ENCODE data around the gene VSIG1. TPM values are rescaled to one million over a fixed set of nuclear protein-coding genes. Genes with fewer than 3 reads are reported as not detected.

The VSIG1 gene
- total and polyA plus RNA-seq, 2 of the 8 experiments (the other 6 are each of a cell fraction or from before 2014, with no cell fraction given): 2.2 to 2.9 TPM

GRCh38 chrX:108001218-108001814 is 43.5 kb upstream of the VSIG1 start:
- H3K4ac ChIP-seq (replicated peaks; ENCODE audit: insufficient read length, low read depth, low read length): no peak overlapping the region
- H3K4me2 ChIP-seq (ENCODE audit: insufficient read depth in 1 of 2, low read depth in 2 of 2, low read length in 2 of 2): no peak overlapping the region
- H3K23me2 ChIP-seq (ENCODE audit: low read depth, low read length): no peaks in the 10 kb centered on the region
- H3K79me2 ChIP-seq (ENCODE audit: control insufficient read depth in 1 of 2, insufficient read depth in 2 of 2, low read length in 2 of 2): no peaks in the 10 kb centered on the region
- no peak overlapping the region for H4K91ac ChIP-seq (replicated peaks; ENCODE audit: insufficient read length, low read length)
- no peak overlapping the region for H2AFZ ChIP-seq (ENCODE audit: low read length)
- no peak for DNase-seq (ENCODE audit: low read depth in 1 of 2, low spot score in 2 of 2)
- H3K9me3 ChIP-seq (ENCODE audit: insufficient read depth in 2 of 2, low read depth in 1 of 2, low read length in 1 of 2): peaks cover 4 to 19% of the 10 kb centered on the region in 2 experiments; a peak in 3 of 4 replicates
- POLR2A ChIA-PET (ENCODE audit: partially characterized antibody): no interaction called here
- no peak overlapping the region for H3K23ac ChIP-seq (ENCODE audit: insufficient read length)
- no peak overlapping the region for H3K9ac ChIP-seq (replicated peaks in 1 of 4; ENCODE audit: extremely low read depth in 1 of 4, low read depth in 3 of 4, low read length in 3 of 4)
- FAIRE-seq: peak; percentile 50
- H2BK12ac ChIP-seq (ENCODE audit: low read depth, low read length): no peak overlapping the region
- H2BK5ac ChIP-seq (ENCODE audit: low read depth, low read length): no peak overlapping the region
- no peaks in the 10 kb centered on the region for H3K36me3 ChIP-seq (ENCODE audit: control insufficient read depth in 2 of 4, insufficient read depth in 4 of 4, low read length in 3 of 4)
- no peak overlapping the region for H2BK15ac ChIP-seq (ENCODE audit: low read length)
- H3K56ac ChIP-seq (replicated peaks; ENCODE audit: insufficient read length, low read depth, low read length): no peak overlapping the region
- no peak overlapping the region for H3K14ac ChIP-seq (ENCODE audit: insufficient read length)
- no peak overlapping the region for H3K18ac ChIP-seq (ENCODE audit: extremely low read depth, low read length)
- no peaks in the 10 kb centered on the region for H3K27me3 ChIP-seq (replicated peaks in 1 of 4; ENCODE audit: control insufficient read depth in 3 of 4, extremely low read depth in 1 of 4, insufficient read depth in 3 of 4, low read length in 3 of 4)
- H3K4me1 ChIP-seq (replicated peaks in 1 of 4; ENCODE audit: control insufficient read depth in 3 of 4, insufficient read depth in 4 of 4, low read length in 3 of 4): no peaks in the 10 kb centered on the region
- H3K27ac ChIP-seq (ENCODE audit: low read depth, low read length): no peak overlapping the region
- H4K5ac ChIP-seq (ENCODE audit: insufficient read length, low read depth, low read length): no peak overlapping the region
- H2AK5ac ChIP-seq (ENCODE audit: low read depth, low read length): no peak overlapping the region
- WGBS, 2 experiments (ENCODE audit: extremely low coverage in 1 of 2, insufficient coverage in 1 of 2, insufficient read length in 1 of 2, insufficient replicate concordance in 2 of 2, low coverage in 1 of 2, low lambda C conversion rate in 2 of 2, missing lambda C conversion rate in 1 of 2): 64% methylated on average over 10 of the region's 11 CpGs; no CpG with 5 or more reads in 1 of the 2 experiments
- TF ChIP-seq, protein P1, sequence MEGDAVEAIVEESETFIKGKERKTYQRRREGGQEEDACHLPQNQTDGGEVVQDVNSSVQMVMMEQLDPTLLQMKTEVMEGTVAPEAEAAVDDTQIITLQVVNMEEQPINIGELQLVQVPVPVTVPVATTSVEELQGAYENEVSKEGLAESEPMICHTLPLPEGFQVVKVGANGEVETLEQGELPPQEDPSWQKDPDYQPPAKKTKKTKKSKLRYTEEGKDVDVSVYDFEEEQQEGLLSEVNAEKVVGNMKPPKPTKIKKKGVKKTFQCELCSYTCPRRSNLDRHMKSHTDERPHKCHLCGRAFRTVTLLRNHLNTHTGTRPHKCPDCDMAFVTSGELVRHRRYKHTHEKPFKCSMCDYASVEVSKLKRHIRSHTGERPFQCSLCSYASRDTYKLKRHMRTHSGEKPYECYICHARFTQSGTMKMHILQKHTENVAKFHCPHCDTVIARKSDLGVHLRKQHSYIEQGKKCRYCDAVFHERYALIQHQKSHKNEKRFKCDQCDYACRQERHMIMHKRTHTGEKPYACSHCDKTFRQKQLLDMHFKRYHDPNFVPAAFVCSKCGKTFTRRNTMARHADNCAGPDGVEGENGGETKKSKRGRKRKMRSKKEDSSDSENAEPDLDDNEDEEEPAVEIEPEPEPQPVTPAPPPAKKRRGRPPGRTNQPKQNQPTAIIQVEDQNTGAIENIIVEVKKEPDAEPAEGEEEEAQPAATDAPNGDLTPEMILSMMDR (IDR thresholded peaks at IDR 0.05; ENCODE audit: control extremely low read depth in 1 of 3, insufficient read depth in 1 of 3, low read depth in 1 of 3, low read length in 3 of 3): peak; percentile 1 to 42 (median 19); a peak in 2 of 4 replicates
- TF ChIP-seq CHD2 (IDR thresholded peaks at IDR 0.05; ENCODE audit: low read length) (no peak), RAD21 (IDR thresholded peaks at IDR 0.05 in 1 of 2, conservative IDR thresholded peaks at IDR 0.05 in 1 of 2; ENCODE audit: low read depth in 2 of 2, low read length in 2 of 2) (peak; percentile 45 to 54)
- CTCF ChIA-PET (ENCODE audit: partially characterized antibody): interaction anchor here (1.6 kb wide), 1 partner anchor 10 kb away, joined by 3 read pairs; no protein-coding TSS in a partner anchor
- H3K4me3 ChIP-seq (ENCODE audit: extremely low read depth in 1 of 4, insufficient read depth in 2 of 4, low read depth in 3 of 4, low read length in 4 of 4): no peak overlapping the region
- H3K79me1 ChIP-seq (ENCODE audit: low read depth, low read length): no peaks in the 10 kb centered on the region
- no peak overlapping the region for H2BK20ac ChIP-seq (ENCODE audit: low read length)
- H4K8ac ChIP-seq (ENCODE audit: extremely low read depth, insufficient read depth, low read length): no peak overlapping the region
- no peak overlapping the region for H2BK120ac ChIP-seq (replicated peaks; ENCODE audit: low read depth, low read length)
- no peaks in the 10 kb centered on the region for H4K20me1 ChIP-seq (replicated peaks in 1 of 2; ENCODE audit: control insufficient read depth in 1 of 2, insufficient read depth in 2 of 2, low read length in 2 of 2)
